Activated CD8-positive, alpha-beta T cell treated with anti-CD3 and anti-CD28 coated beads for 36 hours (primary cell): ENCODE measurements around the gene SAMD4A. TPM values are rescaled to one million over a fixed set of nuclear protein-coding genes. Genes with fewer than 3 reads are reported as not detected.

Experiments used
- ATAC-seq: fragments of 200-7000 bp; cut with Tn5 transposase; one replicate; pipeline ENCODE4 v1.10.0; 2021; ENCODE audit warnings: mild to moderate bottlenecking, moderate library complexity
- CTCF ChIA-PET: fragments of 350-600 bp; sonication (Branson Sonifier 250); formaldehyde crosslinking; loops from one replicate; lab custom pipeline; 2021; ENCODE audit warnings: antibody characterized with exemption; lab: Charles Lee
- POLR2A ChIA-PET: fragments of 350-600 bp; sonication (Branson Sonifier 250); formaldehyde crosslinking; loops from one replicate; lab custom pipeline; 2021; ENCODE audit warnings: antibody characterized with exemption; lab: Charles Lee
- DNase-seq: peaks from one replicate; pipeline ENCODE4 v3.0.0-alpha.2; 2020
- H3K27ac Mint-ChIP-seq: one replicate; pipeline ENCODE4 v1.8.0; 2021; ENCODE audit warnings: mild to moderate bottlenecking, mixed read lengths
- H3K27me3 Mint-ChIP-seq: one replicate; pipeline ENCODE4 v1.8.0; 2021; ENCODE audit warnings: mixed read lengths
- H3K36me3 Mint-ChIP-seq: one replicate; pipeline ENCODE4 v1.8.0; 2021; ENCODE audit warnings: low read depth, mixed read lengths
- H3K4me1 Mint-ChIP-seq: one replicate; pipeline ENCODE4 v1.8.0; 2021; ENCODE audit warnings: low read depth, mixed read lengths
- H3K4me3 Mint-ChIP-seq: one replicate; pipeline ENCODE4 v1.8.0; 2021; ENCODE audit warnings: mild to moderate bottlenecking, moderate library complexity, mixed read lengths
- H3K9me3 Mint-ChIP-seq: one replicate; pipeline ENCODE4 v1.8.0; 2021; ENCODE audit warnings: mixed read lengths
- CTCF ChIP-seq: fragments of 200-600 bp; IDR thresholded peaks from one replicate; pipeline ENCODE4 v1.8.0; 2022; ENCODE audit warnings: antibody characterized with exemption, mild to moderate bottlenecking
- intact Hi-C: fragments of 100-400 bp; cut with micrococcal nuclease; formaldehyde crosslinking; loops from one replicate; pipeline ENCODE4 v1.10.0; 2022
- total RNA-seq, 2 experiments: library from RNA; stranded (reverse); gene quantifications; one replicate each; pipeline ENCODE4 v1.2.3, GENCODE V29; 2021

Gene SAMD4A
- total RNA-seq, 2 experiments from 2014 or later, result 4.5 to 4.9 TPM

DNA sequence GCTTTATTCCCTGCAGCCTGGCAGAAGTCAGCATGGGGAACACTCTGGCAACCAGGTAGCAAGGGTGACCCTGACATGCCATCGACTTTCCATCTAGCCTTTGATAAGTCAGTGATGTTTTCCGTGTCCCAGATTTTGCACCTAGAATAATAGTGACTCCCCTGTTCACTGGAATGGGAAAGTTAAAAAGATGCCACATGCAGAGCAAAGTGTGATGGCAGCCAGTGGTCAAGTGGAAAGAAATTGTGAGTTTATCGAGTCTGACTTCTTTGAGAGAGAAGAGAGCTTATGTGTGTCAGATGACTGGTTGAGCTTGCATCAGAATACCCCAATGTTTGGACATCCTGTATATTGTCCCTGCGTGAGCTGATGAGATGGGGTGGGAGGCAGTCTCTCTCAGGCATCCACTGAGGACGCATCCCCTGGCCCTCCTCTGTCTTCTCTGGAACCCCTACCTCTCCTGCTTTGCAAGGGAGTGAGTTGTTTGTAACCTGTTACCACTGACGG, 187.2 kb downstream of the SAMD4A start:
- H3K4me1 Mint-ChIP-seq, result peaks cover 7% of the 10 kb centered on the region
- ATAC-seq, result no peak
- ChIA-PET CTCF (interaction anchor here (2.0 kb wide), 1 partner anchor 19 kb away, joined by 7 read pairs; no protein-coding TSS in a partner anchor), POLR2A (interaction anchor here (0.6 to 0.8 kb wide), 2 partner anchors 56 to 1618 kb away, joined by 3 read pairs; no protein-coding TSS in a partner anchor)
- H3K9me3 Mint-ChIP-seq, result no peaks in the 10 kb centered on the region
- TF ChIP-seq CTCF, result no peak
- peaks cover 11% of the 10 kb centered on the region for H3K27me3 Mint-ChIP-seq
- no peak for DNase-seq
- intact Hi-C loops, result no loop called here
- no peak overlapping the region for H3K27ac Mint-ChIP-seq
- H3K36me3 Mint-ChIP-seq, result no peaks in the 10 kb centered on the region
- H3K4me3 Mint-ChIP-seq, result no peak overlapping the region

- ChIA-PET POLR2A (interaction anchor here (0.6 kb wide), 1 partner anchor 1618 kb away, joined by 3 read pairs; no protein-coding TSS in a partner anchor), CTCF (interaction anchor here (2.0 kb wide), 1 partner anchor 19 kb away, joined by 7 read pairs; no protein-coding TSS in a partner anchor)
- no peak for TF ChIP-seq CTCF
- ATAC-seq (no peak), DNase-seq (no peak)
- peaks cover 11% of the 10 kb centered on the region for H3K27me3 Mint-ChIP-seq
- intact Hi-C loops, result no loop called here
- H3K4me1 Mint-ChIP-seq, result peaks cover 7% of the 10 kb centered on the region
- H3K27ac Mint-ChIP-seq, result no peak overlapping the region
- H3K4me3 Mint-ChIP-seq, result no peak overlapping the region
- H3K36me3 Mint-ChIP-seq, result no peaks in the 10 kb centered on the region
- no peaks in the 10 kb centered on the region for H3K9me3 Mint-ChIP-seq
Measured at GRCh38 chr14:54754623-54755386, 187.9 kb downstream of the SAMD4A start.

DNA sequence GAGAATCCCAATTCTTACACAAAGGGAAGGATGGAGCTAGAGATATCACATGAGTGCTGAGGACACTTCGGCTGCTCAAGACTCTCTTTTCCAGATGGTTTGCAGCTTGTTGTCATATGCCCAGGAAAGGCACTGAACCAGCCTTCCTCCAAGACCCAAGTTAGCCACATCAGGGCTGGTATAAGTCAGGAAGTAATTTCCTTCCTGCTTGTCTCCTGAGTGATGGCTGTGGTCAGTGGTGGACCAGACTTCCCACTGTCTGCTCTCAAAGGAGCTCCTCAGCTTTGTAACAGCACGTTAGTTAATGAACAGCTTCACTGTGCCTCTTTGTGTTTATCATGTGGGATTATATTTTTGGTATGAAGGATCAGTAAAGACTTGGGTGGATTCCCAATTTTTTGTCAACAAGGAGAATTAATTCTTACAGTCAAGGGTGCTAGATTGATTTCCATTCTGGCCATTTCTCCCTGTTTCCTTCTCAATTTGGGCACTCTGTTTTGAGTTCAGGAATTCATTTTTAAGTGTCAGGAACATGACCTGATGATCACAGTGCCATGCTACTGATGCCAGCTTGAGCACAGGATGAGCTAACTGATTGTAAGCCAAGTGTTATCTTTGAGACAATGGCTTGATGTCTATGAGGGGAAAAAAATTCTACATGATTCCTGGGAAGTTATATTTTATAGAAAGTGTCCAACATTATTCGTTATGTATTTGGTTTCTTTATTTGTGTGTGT, 189.9 kb downstream of the SAMD4A start:
- DNase-seq (no peak), ATAC-seq (no peak)
- Mint-ChIP-seq H3K36me3 (peaks cover 5% of the 10 kb centered on the region), H3K27me3 (peaks cover 9% of the 10 kb centered on the region), H3K4me1 (peaks cover 12% of the 10 kb centered on the region), H3K9me3 (no peaks in the 10 kb centered on the region), H3K4me3 (no peak overlapping the region), H3K27ac (no peak overlapping the region)
- ChIA-PET CTCF (interaction anchor here (1.1 to 1.7 kb wide), 2 partner anchors 11 to 17 kb away, joined by 4 to 10 read pairs; no protein-coding TSS in a partner anchor), POLR2A (interaction anchor here (1.0 to 1.3 kb wide), 3 partner anchors 9 to 189 kb away, joined by 3 to 4 read pairs (median 3); no protein-coding TSS in a partner anchor)
- intact Hi-C loops, result no loop called here
- no peak for TF ChIP-seq CTCF

DNA sequence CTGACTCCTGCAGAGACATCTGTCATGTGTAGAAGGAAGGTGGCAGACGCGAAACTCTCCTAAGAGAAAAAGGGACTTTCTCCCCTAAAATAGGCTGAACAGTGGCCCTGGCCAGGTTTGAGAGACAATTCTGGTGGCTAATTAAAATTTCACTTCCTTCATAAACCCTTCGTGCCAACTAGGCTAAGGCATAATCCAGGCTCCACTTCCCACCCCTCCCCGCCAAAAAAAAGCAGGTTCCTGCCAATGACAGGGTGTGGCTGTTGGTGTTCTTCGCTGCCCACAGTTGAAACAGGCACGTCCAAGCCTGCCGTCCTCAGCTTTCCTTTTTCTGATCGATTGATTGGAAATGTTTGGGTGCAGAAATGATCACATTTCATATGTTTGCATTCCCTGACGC, 191.1 kb downstream of the SAMD4A start:
- CTCF ChIA-PET, result interaction anchor here (0.6 kb wide), 1 partner anchor 34 kb away, joined by 3 read pairs; no protein-coding TSS in a partner anchor
- Mint-ChIP-seq H3K27me3 (peaks cover 9% of the 10 kb centered on the region), H3K4me1 (peaks cover 20% of the 10 kb centered on the region), H3K27ac (no peak overlapping the region), H3K4me3 (no peak overlapping the region), H3K9me3 (no peaks in the 10 kb centered on the region), H3K36me3 (peaks cover 5% of the 10 kb centered on the region)
- POLR2A ChIA-PET, result interaction anchor here (1.0 kb wide), 1 partner anchor 10 kb away, joined by 4 read pairs; no protein-coding TSS in a partner anchor
- DNase-seq (no peak), ATAC-seq (no peak)
- no peak for TF ChIP-seq CTCF
- intact Hi-C loops, result no loop called here
